ENCODE data around the gene SCLY. TPM values are rescaled to one million over a fixed set of nuclear protein-coding genes. Genes with fewer than 3 reads are reported as not detected.

SCLY gene
- total and polyA plus RNA-seq, 2 of the 13 experiments (the other 11 are each of a cell fraction or from before 2014, with no cell fraction given) = 27.9 to 38.6 TPM

DNA sequence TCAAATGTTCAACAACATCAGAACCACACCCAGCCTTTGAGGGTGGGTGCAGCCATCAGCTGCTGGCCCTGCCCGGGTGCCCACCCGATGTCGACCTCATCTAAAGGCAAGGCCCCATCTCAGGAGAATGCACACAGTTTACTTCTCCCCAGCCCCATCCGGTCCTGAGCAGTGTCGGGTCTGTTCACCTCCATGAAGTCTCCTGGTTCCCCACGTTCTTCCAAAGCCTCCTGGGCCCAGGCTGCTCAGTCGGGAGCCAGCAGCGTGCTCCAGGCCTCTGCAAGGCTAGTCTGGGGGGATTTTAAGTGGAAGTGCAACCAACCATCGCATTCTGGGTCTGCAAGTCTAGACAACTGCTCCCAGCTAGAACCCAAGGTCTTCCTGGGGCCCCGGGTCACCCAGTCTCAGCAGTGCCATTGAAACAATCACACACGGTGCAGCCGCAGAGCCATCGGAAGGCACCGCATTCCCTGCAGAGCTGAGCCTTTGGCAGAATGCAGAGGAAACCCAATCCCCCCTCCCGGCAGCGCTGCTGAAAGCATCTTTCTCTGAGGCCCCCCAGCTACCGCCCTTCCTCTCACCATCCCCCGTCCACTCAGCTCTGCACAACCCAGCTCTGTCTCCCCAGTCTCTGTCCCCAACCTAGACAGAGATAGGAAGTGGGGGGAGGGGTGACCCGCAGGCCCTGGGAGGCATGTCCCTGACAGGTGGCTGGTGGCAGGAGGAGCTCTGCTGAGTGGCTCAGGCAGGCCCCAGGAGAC is 47.8 kb downstream of the SCLY start:
- Histone ChIP-seq H3K9ac (ENCODE audit: insufficient read depth, low read depth, low read length) (no peak overlapping the region), H3K9me3 (ENCODE audit: low read length) (no peaks in the 10 kb centered on the region), H3K27ac (ENCODE audit: extremely low read length, insufficient read depth, low read length) (no peak overlapping the region), H4K20me1 (ENCODE audit: insufficient read depth, low read length) (no peaks in the 10 kb centered on the region), H2AFZ (ENCODE audit: low read length) (peak overlapping the region; percentile 36), H3K4me2 (ENCODE audit: low read depth, low read length) (peak overlapping the region; percentile 95), H3K4me3 (replicated peaks in 1 of 3; ENCODE audit: insufficient read depth in 1 of 3, low read depth in 2 of 3, low read length in 3 of 3) (peak overlapping the region; percentile 30 to 73 (median 52)), H3K36me3 (replicated peaks in 1 of 2; ENCODE audit: control insufficient read depth in 1 of 2, insufficient read depth in 2 of 2, low read length in 2 of 2) (no peaks in the 10 kb centered on the region), H3K79me2 (ENCODE audit: insufficient read depth, low read length) (no peaks in the 10 kb centered on the region), H3K4me1 (ENCODE audit: insufficient read depth, low read length) (peaks cover 46% of the 10 kb centered on the region), H3K27me3 (ENCODE audit: control insufficient read depth in 1 of 2, insufficient read depth in 2 of 2, low read length in 2 of 2) (peaks cover 9 to 26% of the 10 kb centered on the region in 2 experiments)
- no TSS peak for BruUV-seq (replicated peaks)
- POLR2A ChIA-PET = interaction anchor here (0.6 to 3.2 kb wide), 3 partner anchors 18 to 48 kb away, joined by 3 to 18 read pairs (median 3); partner anchors contain the start of gene SCLY
- in situ Hi-C loops (cut with HindIII; ENCODE audit: extremely low pct_ligation_motif_present, low pct_unique_long_range_greater_than_20kb) = loop anchor here (5.0 kb wide), 1 partner anchor 251 kb away; the partner anchor contains the start of gene RAMP1
- CTCF ChIA-PET (ENCODE audit: low intra/inter-chr PET ratio, low total read pairs) = no interaction called here
- intact Hi-C loops (cut with micrococcal nuclease; ENCODE audit: unreplicated experiment) = loop anchor here (5.0 kb wide), 1 partner anchor 141 kb away; the partner anchor contains the start of gene UBE2F
- peak; percentile 53 for ATAC-seq
- WGBS (ENCODE audit: low lambda C conversion rate) = 13% methylated on average over 19 of the region's 19 CpGs
- no peak for DNase-seq (ENCODE audit: low spot score)
- FAIRE-seq = peak; percentile 18
- TF ChIP-seq ZNF777 (CRISPR knock-in tag; IDR thresholded peaks at IDR 0.05) (peak; percentile 77), ARHGAP35 (CRISPR knock-in tag; IDR thresholded peaks at IDR 0.05; ENCODE audit: borderline replicate concordance) (0 out of 2 replicates have a peak, but pooled peaks have one; percentile 45), MTA1 (CRISPR knock-in tag; IDR thresholded peaks at IDR 0.05; ENCODE audit: borderline replicate concordance) (peak; percentile 70; the same call in 1 of the 2 replicates), EP300 (IDR thresholded peaks at IDR 0.05; ENCODE audit: low read depth in 2 of 2, low read length in 2 of 2) (no peak), EP300 (CRISPR knock-in tag; IDR thresholded peaks at IDR 0.05; ENCODE audit: borderline replicate concordance) (no peak), SYNCRIP (IDR thresholded peaks at IDR 0.05; ENCODE audit: insufficient read depth, low read depth, low read length) (no peak), GZF1 (CRISPR knock-in tag; IDR thresholded peaks at IDR 0.05) (no peak), PRPF4 (IDR thresholded peaks at IDR 0.05; ENCODE audit: low read depth, low read length, poor library complexity, severe bottlenecking) (peak; percentile 59), SKI (IDR thresholded peaks at IDR 0.05; ENCODE audit: partially characterized antibody) (no peak), TAF15 (IDR thresholded peaks at IDR 0.05; ENCODE audit: low read depth, low read length, poor library complexity, severe bottlenecking) (no peak), ZNF432 (CRISPR knock-in tag; IDR thresholded peaks at IDR 0.05; ENCODE audit: borderline replicate concordance) (no peak), MAF1 (CRISPR knock-in tag; IDR thresholded peaks at IDR 0.05; ENCODE audit: borderline replicate concordance) (0 out of 2 replicates have a peak, but pooled peaks have one; percentile 49)
- TF ChIP-seq, protein P1, sequence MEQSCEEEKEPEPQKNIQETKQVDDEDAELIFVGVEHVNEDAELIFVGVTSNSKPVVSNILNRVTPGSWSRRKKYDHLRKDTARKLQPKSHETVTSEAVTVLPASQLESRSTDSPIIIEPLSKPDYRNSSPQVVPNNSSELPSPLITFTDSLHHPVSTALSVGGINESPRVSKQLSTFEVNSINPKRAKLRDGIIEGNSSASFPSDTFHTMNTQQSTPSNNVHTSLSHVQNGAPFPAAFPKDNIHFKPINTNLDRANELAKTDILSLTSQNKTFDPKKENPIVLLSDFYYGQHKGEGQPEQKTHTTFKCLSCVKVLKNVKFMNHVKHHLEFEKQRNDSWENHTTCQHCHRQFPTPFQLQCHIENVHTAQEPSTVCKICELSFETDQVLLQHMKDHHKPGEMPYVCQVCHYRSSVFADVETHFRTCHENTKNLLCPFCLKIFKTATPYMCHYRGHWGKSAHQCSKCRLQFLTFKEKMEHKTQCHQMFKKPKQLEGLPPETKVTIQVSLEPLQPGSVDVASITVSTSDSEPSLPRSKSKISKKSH (CRISPR knock-in tag; IDR thresholded peaks at IDR 0.05; ENCODE audit: borderline replicate concordance) = peak; percentile 33; the same call in 1 of the 2 replicates
- TF ChIP-seq, protein P2, sequence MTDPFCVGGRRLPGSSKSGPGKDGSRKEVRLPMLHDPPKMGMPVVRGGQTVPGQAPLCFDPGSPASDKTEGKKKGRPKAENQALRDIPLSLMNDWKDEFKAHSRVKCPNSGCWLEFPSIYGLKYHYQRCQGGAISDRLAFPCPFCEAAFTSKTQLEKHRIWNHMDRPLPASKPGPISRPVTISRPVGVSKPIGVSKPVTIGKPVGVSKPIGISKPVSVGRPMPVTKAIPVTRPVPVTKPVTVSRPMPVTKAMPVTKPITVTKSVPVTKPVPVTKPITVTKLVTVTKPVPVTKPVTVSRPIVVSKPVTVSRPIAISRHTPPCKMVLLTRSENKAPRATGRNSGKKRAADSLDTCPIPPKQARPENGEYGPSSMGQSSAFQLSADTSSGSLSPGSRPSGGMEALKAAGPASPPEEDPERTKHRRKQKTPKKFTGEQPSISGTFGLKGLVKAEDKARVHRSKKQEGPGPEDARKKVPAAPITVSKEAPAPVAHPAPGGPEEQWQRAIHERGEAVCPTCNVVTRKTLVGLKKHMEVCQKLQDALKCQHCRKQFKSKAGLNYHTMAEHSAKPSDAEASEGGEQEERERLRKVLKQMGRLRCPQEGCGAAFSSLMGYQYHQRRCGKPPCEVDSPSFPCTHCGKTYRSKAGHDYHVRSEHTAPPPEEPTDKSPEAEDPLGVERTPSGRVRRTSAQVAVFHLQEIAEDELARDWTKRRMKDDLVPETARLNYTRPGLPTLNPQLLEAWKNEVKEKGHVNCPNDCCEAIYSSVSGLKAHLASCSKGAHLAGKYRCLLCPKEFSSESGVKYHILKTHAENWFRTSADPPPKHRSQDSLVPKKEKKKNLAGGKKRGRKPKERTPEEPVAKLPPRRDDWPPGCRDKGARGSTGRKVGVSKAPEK (CRISPR knock-in tag; IDR thresholded peaks at IDR 0.05; ENCODE audit: borderline replicate concordance) = peak; percentile 60; the same call in 1 of the 2 replicates
